GM19463 (cell line): ENCODE measurements around the gene CRHR2.

Experiments
- ATAC-seq: cut with Tn5 transposase; IDR thresholded peaks from one replicate; pipeline ENCODE4 v1.9.1; 2021; ENCODE audit warnings: mild to moderate bottlenecking, moderate library complexity; ENCODE audit not compliant: unreplicated experiment

Gene CRHR2

DNA sequence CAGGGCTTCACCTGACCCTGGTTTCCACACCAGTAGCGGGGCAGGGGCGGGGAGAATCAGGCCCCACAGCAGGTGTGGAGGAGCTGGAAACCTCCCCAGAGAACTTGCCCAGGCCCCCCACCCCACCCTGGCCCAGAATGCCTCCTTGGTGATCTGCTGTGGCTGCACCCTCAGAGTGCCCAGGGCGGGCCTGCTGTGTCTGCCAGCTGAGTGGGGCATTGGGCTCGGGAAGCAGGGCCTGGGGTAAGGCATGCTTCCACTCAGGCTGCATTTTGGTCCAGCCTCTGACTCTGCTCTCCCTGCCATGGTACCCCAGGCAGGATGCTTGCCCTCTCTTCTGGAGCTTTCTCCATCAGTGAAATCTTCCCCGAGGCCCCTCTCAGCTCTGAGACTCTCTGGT is 1.1 kb upstream of the CRHR2 start:
- no peak for ATAC-seq

DNA sequence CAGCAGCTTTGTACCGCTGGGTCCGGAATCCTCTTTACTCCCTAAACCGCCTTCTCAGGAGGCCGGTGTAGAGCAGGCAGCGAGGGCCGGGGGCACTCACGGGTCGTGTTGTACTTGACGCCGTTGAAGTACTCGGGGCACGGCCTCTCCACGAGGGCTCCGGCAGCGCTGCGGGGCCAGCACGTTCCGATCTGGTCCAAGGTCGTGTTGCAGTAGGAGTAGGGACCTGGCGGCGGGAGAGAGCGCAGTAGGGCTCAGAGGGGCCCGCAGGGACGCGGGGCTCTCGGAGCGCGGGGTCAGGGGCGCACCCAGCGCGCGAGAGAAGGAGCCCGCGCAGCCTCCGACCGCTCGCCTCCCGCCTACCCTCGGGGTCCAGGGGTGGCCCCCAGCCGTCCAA is 443 bp downstream of the CRHR2 start:
- no peak for ATAC-seq

DNA sequence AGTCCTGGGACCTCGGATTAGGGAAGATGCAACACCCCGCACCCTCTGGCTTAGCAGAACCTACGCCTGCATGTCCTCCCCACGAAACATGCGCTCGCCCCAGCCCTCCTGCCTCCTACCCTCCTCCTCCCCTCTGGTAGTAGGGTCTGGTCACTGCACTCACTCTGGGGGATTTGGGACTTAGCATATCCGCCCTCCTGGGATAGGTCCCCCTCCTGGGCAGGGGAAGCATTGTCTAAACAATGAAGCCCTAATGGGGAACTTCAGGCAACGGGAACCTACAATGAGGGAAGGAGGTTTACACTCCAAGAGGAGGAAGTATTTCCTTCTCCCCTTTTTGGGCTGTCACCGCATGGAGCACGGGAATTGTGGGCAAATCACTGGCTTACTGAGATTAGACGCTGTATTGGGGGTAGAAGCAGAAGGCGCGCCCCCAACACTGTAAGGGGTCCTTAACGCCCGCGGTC is 892 bp downstream of the CRHR2 start:
- ATAC-seq: no peak

DNA sequence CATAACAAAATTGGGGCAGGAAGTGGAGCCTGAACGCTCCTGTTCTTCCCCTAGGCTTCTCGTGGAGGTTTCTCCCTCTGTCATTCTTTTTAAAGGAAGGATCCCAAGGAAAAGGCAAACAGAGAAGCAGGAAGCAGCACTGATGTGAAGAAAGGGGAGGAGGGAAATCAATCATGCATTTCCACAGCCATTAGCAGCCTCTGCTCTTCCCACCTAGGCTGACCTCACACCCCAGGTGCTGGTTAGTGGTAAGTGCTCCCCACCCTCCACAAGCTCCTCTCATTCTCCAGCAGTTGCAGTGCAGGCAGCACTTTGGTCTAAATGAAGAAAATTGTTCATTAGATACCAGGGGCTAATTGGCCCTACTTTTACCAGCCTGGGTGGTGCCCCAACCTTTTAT is 2.6 kb downstream of the CRHR2 start:
- no peak for ATAC-seq

DNA sequence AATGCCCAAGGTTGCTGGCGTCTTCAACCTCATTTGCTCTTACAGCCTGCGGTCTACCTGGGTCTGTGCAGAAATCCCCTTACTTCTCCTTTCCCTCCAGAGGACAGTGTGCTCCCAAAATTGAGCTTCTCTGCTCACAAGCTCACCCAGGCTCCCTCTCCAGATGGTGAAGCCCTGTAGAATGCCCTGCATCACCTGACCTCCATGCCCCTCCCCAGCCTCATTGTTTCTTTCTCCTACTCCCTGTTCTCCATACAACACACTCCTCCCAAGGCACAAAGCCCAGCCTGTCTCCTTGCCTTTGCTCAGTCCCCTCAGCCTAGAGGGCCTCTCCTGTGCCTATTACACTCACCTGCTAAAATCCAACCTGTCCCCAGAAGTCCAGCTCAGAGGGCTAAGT is 3.5 kb downstream of the CRHR2 start:
- ATAC-seq: no peak

DNA sequence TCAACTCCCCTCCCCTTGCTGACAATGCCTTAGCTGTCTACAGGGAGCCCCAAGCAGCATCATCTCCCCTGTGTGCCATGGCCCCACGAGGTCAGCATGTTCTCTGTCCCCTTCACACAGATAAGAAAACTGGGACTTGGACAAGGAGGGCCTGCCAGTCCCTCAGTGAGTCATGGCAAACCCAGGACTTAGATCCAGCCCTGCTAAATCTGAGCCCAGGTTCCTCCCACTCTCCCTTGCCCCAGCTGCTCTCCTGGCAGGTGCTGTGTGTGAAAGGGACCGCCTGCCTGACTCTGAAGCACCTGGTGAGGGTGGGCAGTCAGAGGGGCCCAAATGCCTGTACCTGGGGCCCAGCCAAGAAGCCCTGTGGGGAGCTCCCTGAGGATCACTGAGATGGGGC is 7.4 kb downstream of the CRHR2 start:
- no peak for ATAC-seq

DNA sequence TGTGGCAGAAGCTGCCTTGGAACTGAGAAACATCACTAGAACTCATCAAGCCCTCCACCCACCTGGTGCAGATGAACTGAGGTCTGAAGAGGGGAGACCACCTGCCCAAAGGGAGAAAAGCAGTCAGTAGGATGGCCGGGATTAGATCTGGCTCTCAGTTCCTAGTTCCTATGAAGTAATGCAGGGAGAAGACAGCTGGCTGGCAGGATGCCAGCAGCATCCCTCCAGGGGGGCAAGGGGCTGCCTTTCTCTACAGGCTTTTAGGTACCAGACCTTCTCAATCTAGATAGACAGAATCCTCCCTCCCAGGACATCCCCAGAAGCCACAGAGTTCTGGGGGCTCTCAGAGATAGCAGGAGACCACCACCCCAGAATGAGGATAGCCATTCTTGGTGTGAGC is 7.8 kb downstream of the CRHR2 start:
- no peak for ATAC-seq

DNA sequence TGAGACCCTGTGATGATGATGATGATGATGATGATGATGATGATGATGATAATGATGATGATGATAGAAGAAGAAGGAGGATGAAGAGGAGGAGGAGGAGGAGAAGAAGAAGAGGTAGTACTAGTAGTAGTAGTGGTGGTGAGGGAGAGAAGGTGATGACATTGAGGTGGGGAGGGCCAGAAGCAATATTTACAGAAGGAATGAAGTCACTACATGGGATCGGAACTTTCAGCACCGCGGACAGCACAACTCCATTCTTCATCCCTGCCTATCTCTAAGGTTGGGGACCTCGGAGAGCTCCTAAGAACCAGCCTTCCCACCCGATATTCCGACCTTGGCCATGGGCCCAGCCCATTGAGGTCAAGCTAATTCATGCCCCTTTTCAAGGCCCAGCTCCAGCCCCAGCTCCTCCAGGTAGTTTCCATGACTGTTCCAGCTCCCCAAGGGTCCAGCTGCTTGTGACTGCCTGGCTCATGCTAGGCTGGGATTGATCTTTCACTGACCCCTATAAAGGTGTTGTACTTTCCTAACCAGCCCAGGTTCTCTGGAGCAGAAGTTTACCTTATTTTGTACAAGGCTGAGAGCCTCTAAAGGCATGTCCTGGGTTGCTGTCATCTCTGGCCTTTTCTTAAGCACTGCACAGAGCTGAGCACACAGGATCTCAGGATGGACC is 10.3 kb downstream of the CRHR2 start:
- no peak for ATAC-seq

DNA sequence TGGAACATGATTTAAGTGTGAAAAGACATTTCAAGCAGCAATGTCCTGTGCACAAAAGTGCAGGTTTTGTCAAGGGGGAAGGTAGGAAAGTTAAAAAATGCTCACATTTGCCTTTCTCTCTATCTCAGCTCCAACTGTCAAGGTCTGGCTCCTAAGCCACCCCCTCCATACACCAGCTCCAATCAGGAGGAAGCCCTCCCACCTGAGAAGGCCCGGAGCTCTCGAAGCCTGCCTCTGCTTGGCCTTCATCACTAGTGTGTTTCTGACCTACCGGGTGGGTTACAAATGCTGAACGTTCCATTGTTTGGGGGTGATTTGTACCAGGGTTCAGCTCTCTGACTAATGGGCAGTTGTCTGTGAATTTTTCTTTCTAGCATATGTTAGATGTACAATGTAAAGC is 14.2 kb downstream of the CRHR2 start:
- no peak for ATAC-seq

DNA sequence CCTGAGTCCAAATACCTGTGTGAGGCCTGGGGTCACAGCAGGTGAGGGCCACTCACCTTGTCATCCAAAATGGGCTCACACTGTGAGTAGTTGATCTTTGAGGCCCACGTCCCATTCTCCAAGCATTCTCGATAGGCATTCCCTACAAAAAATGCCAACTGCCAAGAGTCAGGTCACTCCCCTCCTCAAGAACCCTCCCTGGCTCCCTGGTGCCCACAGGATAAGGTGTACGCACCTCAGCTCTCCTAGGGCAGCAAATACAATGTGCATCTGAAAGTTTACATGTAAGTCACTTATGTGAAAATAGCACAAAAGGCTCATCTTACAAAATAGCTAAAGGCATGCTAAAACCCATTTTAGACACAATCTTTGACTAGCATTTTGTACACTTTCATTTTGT is 15.1 kb downstream of the CRHR2 start:
- no peak for ATAC-seq

DNA sequence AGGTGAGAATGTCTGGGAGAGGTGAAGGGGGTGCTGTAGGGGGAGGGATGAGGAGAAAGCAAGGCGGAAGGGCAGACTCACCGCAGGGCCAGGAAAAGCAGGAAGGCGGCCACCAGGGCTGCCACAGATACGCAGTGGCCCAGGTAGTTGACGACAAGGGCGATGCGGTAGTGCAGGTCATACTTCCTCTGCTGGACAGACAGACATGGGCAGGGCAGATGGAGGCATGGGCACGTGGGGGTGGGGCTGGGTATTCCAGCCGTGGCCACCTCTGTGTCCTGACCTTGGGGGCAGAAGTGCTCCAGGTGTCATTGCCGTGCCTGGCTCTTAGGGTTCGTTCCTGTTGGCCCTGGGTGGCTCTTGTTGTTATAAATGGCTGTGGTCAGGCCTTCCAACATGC is 16.8 kb downstream of the CRHR2 start:
- ATAC-seq: no peak

DNA sequence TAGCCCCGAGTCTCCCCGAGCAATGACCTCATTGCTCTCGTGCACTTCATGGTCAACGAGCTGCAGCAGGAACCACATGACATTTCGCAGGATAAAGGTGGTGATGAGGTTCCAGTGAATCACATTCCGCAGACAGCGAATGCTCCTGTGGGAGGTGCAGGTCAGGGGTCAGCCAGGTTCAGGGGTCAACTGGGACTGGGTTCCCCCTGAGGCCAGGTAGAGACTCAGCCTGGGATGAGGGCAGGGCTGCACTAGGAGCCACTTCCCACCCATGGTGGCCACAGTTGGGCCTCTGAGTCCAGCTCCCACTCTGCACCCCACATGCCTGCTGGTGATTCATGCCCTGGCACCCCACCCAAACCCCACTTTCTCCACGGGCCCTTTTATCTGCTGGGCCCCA is 17.2 kb downstream of the CRHR2 start:
- no peak for ATAC-seq

DNA sequence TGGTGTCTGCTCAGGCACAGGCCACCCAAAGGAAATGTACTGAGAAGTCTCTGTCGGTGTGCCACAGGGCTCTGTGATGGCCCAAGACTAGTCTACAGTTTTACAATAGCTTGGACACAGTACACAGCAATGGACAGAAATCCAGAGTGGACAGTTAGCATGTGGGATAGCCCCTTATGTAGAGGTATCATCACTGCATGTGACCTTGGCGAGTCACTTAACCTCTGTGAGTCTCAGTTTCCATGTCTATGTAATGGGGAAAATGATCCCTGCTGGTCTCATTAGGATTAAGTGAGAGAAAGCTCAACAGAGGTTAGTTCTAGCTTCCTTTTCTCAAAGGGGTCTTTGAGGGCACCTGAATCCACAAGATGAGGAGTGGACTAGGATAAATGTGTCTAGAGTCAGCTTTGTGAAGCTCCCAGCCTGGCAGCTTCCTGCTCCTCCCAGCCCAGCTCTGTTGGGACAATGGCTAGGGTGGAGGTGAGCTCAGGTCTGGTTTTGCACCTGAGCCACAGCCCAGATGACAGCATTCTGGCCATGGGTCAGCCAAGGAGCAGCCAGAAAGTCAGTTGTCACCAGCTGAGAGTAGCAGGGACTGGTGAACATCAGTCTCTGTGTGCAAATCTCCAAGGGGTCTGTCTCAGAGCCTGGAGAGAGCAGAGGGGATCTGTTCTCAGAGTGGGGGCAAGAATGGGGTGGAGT is 17.9 kb downstream of the CRHR2 start:
- ATAC-seq: no peak

DNA sequence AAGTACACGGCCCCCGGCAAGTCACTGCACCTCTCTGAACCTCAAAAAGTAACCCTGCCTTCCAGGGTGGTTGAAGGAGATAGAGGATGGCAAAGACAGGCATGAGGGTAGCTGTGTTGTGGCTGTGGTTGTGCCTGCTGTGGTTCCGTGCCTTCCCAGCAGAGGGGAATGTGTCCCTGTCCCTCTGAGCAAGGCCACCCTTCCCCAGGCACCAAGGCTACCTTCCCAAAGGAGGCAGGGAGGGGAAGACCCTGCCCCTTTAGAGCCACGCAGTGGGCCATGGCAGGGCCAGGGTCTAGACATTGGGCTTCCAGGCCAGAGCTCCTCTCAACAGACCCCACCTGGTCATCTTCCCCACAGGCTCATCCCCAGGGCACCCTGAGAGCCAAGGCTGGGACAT is 18.8 kb downstream of the CRHR2 start:
- ATAC-seq: no peak

DNA sequence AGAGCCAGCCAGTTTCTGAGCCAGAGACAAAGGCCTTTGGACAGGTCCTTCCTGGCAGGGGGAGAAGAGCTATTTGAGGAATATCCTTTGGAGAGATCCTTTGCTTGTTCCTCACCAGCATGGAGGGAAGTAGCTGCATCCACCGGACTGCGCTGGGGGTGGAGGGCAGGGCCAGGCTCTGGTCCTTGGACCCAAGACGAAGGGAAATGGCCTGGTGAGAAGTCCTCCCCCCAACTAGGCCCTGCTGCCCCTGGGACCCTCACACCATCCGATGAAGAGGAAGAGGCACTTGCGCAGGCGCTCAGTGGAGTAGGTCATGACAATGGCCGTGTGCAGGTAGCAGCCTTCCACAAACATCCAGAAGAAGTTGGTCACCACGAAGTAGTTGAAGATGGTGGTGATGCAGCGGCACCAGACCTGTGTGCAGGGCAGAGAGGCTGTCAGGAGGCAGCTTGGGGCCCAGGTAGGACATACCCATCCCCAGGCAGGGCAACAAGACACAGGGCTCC is 19.8 kb downstream of the CRHR2 start:
- no peak for ATAC-seq

DNA sequence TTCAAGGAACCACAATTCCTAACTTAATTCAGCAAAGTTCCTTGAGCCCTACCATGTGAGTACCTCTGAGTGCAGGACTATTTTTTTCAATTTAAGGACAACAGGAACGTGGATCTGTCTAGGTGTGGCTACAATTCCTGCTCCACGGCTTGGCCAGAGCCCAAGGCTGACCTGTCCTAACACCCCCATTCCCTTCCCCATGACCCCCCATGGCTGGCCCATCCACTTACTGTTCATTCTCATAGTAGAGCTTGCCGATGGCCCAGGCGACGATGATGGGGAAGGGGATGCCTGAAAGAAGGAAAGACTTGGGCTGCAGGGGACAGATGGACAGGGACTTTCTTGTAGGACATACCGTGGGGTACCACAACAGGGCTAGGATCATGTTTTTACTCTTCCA is 20.3 kb downstream of the CRHR2 start:
- no peak for ATAC-seq

DNA sequence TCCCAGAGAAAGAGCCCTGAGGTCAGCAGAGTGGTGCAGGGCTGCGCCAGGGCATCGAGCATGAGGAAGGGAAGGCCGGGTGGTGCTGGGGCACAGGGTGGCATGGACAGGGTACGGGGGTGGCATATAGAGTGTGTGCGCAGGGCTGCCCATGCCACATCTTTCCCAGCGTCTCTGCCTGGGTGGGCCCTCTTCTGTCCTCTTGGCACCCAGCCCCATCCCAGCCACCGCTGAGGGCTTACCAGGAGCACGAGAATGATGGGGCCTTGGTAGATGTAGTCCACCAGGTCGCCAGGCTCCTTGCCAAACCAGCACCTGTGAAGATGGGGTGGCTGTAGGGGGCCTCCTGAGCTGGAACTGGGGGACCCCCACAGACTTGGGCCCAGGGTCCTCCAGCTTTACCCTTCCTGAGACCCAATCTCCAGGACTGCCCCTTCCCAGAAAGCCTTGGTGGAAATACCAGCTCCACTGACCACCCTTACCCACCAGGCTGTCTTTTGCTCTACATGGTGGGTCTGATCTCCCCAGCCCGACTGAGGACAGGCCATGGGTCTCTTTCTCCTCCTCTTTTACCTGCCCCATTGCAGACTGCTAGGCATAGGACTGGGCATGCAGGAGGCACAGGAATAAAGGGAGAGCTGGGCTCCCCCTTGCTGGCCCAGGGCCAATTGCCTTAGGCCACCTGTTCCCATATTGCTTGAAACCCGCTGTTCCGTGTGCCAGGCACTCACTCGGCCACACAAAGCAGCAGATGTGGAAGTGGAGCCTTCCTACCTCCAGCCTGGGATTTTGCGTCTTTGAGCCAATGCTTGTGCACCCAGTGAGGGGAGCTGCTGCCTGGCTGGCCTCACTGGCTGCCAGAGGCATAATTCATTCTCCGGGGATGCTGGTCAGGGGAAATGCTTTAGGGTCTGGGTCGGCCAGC is 21.7 kb downstream of the CRHR2 start:
- no peak for ATAC-seq

DNA sequence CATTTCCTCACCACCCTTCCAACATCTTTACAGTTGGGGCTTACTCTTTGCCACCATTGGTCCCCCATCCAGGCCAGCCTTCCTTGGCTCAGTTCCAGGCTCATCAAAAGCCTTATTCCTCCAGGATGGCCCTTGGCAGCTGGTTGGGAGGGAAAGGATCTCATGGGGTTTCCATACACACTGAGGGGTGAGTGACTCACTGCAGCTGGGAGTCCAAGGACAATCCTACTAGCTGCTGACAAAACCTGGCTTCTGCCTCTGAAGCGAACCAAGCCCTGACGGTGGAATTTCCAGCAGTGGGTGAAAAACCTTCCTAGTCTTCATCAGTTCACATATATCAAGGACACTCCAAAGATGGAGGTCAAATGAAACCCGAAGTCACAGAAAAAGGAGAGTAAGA is 22.9 kb downstream of the CRHR2 start:
- no peak for ATAC-seq

DNA sequence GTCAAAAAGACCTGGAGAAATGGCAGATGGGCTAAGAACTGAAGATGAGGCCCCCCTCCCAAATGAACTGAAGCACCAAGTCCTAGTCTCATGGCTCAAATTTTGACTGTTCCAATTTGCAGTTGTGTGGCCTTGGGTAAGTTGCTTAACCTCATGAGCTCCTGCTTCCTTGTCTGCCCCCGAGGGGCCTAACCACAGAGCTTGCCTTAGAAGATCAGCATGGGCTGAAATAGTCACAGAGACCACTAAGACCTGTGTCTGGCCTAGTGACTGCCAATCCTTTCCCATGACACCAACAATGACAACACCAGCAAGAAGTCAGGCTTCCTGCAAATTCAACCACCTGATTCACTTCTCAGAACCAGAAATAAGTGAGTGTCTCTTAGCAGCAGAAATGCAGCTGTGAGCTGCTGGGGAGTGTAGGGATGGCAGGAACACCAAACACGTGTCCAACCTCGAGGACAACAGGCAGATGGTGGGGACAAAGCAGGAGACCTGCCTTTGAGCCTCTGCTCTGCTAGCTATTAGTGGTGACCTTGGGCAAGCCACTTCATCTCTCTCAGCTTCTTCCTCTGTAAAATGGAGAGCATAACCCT is 23.7 kb downstream of the CRHR2 start:
- ATAC-seq: no peak

DNA sequence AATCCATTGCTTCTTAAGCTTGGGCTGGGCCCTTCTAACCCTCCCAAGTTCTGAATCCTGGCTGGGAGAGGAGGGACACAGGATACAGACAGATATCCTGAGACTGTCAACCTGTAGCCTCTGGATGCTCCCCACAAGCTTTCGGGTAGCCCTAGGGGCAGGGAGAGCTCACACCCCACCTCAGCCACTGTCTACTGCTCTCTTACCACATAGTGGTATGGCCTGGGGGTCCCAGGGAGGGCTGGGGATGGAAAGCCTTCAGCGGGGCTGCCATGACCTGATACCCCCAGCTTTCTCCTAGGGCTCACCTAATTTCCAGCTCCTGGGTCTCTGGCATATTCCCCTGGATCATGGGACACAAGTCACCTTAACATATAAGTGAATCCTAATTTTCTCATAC is 25.1 kb downstream of the CRHR2 start:
- ATAC-seq: no peak
